GM21526 (cell line): ENCODE results near the gene FUT1.
"Not testable (repeated sequence)": the region's sequence is repeated elsewhere in the genome, so short reads cannot be mapped to it uniquely, and the experiment has no call there.

ENCODE experiments used
- ATAC-seq: cut with Tn5 transposase; IDR thresholded peaks from one replicate; pipeline ENCODE4 v1.9.1; 2021; ENCODE audit warnings: moderate library complexity; ENCODE audit not compliant: unreplicated experiment, low FRiP score

Gene FUT1

DNA sequence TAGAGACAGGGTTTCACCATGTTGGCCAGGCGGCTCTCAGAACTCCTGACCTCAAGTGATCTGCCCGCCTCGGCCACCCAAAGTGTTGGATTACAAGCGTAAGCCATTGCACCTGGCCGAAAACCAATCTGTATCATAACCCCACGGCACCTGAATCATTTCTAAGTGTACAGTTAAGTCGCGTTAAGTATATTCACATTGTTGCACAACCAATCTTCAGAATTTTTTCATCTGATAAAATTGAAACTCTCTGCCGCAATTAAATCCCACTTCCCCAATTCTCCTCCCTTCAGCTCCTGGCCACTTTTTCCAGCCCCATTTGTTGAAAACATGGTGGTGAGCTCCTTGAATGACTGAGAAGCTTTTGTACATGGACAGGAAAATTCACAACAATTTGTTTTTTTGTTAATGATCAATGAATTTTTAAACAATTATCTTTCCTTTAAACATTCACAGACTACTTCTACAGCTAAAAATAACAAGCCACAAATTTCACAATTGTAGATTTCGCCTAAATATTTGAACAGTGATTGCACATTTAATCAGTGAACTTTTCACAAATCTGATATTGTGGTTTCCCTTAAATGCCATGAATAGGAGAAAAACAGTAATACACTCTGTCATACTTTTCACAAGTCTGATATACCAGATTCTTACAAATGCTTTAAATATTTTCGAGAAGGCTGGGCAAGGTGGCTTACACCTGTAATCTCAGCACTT lies 16.7 kb upstream of the FUT1 start:
- ATAC-seq = no peak

DNA sequence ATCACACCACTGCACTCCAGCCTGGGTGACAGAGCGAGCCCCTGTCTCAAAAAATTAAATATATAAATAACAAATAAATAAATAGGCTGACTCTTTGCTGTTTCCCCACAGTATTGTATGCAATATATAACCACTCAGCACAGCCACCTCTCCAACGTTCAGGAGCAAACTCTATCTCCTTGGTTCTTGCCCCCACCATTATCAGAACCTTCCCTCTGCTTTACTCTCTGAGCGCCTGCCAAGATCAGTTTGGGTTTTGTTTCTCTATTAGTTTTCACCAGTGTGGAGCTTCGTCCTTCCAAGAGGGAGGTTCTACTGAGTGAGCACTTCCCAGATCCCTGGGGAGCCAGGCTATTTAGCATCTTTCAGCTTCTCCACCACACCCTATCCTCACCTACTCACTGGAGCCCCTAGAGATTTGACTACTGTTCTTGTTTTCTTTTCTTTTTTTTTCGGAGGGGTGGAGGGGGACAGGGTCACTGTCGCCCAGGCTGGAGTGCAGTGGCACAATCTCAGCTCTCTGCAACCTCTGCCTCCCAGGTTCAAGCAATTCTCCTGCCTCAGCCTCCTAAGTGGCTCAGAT lies 15.8 kb upstream of the FUT1 start:
- not testable (repeated sequence) for ATAC-seq

DNA sequence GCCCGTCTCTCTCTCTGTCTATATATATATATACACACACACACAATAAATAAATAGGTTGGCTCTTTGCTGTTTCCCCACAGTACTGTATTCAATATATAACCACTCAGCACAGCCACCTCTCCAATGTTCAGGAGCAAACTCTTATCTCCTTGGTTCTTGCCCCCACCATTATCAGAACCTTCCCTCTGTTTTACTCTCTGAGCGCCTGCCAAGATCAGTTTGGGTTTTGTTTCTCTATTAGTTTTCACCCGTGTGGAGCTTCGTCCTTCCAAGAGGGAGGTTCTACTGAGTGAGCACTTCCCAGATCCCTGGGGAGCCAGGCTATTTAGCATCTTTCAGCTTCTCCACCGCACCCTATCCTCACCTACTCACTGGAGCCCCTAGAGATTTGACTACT lies 13.4 kb upstream of the FUT1 start:
- ATAC-seq = not testable (repeated sequence)

DNA sequence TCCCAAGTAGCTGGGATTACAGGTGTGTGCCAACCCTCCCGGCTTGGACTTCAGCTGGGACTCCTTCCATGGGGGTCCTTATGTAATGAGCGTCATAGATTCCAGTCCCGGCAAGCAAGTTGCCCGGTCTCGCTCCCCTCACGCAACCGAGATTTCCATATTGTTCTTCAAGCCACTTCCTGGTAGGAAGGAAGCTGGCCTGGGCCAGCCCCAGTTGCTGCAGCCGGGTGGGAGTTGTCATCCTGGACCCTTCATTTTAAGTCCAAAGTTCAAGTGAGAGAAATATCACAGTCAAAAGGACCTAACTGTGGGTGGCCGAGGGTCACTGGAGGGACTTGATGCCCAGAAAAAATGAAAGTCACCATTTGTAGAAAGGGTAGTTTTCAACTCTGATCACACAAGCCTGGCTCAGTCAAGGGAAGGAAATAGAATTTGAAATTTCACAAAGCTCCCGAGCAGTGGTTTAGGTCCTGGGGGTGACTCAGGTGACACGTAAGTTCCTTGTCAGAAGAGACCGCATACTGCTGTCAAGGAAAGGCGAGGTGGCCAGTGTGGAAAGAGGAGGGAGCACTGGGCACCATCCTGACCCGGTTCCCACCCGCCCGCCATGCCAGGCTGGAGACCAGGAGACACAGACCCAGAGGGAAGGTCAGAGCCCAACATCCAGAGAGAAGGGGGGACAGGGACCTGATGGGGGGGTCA lies 8.2 kb upstream of the FUT1 start:
- no peak for ATAC-seq

DNA sequence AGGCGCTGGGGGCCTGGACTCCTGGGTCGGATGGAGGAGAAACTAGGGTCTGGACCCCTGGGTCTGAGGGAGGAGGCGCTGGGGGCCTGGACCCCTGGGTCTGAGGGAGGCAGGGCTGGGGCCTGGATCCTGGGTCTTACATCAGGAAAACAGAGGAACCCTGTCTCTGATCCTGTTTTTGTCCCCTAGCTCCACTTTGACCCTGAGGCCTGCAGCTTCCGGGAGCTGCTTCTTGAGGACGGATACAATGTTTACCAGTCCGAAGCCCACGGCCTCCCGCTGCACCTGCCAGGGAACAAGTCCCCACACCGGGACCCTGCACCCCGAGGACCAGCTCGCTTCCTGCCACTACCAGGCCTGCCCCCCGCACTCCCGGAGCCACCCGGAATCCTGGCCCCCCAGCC lies 5.3 kb upstream of the FUT1 start:
- no peak for ATAC-seq

DNA sequence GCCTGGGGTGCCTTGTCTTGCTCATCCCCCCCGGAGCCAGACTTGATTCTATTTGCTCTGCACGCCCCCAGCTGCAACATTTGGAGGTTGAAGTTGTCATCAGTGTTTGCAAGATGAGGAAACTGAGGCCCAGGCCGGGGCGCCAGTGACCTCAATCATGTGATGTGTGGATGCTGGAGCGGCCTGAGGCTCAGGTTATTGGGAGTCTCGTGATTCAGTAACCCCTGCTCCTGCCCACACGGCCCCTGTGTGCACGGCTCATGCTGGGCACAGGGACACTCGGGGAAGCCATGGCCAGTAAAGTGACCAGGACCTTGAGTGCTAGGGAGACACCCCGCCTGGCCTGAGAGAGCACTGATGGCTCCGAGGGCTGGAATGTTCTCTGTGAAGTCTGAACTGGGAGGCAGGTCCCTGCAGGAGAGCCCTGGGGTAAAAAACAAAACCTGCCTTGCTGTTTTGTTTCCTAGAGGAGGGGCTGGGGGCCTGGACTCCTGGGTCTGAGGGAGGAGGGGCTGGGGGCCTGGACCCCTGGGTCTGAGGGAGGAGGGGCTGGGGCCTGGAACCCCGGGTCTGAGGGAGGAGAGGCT lies 4.7 kb upstream of the FUT1 start:
- no peak for ATAC-seq

DNA sequence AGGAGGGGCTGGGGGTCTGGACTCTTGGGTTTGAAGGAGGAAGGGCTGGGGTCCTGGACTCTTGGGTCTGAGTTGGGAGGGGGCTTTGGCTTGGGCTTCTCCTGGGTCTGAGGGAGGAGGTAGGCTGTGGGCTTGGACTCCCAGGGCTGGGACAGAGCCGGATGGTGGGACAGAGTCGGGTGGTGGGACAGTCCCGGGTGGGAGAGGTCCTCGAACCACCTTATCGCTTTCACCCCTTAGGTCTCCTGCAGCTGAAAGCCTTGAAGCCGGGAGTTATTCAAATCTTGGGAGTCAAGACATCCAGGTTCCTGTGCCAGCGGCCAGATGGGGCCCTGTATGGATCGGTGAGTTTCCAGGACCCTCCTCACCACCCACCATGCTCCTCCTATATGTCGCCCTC lies 4.2 kb upstream of the FUT1 start:
- no peak for ATAC-seq

DNA sequence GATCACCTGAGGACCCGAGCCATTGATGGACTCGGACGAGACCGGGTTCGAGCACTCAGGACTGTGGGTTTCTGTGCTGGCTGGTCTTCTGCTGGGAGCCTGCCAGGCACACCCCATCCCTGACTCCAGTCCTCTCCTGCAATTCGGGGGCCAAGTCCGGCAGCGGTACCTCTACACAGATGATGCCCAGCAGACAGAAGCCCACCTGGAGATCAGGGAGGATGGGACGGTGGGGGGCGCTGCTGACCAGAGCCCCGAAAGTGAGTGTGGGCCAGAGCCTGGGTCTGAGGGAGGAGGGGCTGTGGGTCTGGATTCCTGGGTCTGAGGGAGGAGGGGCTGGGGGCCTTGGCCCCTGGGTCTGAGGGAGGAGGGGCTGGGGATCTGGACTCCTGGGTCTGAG lies 3.8 kb upstream of the FUT1 start:
- ATAC-seq = no peak

DNA sequence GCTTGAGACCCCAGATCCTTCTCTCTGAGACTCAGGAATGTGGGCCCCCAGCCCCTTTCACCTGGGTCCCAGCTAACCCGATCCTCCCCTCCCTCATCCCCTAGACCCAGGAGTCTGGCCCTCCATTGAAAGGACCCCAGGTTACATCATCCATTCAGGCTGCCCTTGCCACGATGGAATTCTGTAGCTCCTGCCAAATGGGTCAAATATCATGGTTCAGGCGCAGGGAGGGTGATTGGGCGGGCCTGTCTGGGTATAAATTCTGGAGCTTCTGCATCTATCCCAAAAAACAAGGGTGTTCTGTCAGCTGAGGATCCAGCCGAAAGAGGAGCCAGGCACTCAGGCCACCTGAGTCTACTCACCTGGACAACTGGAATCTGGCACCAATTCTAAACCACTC lies 3.3 kb upstream of the FUT1 start:
- ATAC-seq = no peak

DNA sequence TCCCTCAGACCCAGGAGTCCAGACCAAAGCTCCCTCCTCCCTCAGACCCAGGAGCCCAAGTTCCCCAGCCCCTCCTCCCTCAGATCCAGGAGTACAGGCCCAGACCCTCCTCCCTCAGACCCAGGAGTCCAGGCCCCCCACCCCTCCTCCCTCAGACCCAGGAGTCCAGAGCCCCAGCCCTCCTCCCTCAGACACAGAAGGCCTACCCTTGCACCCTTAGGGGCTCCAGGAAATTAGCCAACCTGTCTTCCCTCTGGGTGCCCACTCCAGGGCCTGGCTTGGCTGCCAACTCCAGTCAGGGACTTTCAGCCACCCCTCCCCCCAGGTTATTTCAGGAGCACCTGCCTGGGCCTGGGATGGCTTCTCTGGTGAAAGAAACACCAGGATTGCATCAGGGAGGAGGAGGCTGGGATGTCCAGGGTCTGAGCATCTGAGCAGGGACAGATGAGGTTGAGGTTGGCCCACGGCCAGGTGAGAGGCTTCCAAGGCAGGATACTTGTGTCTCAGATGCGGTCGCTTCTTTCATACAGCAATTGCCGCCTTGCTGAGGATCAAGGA lies 2.7 kb upstream of the FUT1 start, which contains the start of gene FGF21:
Gene FGF21, plus strand, starts transcription at position 441 of the 558 bp plus-strand sequence. CDS start 713 bp downstream, outside the sequence.
- no peak for ATAC-seq

DNA sequence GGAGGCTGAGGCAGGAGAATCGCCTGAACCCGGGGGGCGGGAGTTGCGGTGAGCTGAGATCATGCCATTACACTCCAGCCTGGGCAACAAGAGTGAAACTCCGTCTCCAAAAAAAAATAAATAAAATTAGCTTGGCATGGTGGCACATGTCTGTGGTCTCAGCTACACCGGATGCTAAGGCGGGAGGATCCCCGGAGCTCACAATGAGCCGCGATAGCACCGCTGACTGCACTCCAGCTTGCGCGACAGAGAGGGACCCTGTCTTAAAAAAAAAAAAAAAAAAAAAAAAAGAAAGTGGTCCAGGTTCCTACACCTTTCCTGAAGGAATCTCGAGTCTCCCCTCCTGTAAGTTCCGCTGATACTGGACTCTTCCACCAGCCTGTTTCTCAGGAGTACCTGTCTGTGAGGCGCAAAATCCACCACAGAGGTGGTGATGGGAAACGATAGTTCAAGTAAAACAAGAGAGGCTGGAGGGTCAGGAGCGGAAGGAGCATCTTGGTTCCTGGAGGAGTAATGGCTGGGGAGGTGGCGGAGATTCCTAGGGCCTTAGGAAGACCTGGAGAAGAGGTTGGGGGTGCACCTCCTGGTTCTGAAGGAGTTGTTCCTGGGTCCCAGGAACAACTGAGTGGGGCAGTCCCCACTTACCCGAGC lies 471 bp downstream of the FUT1 start:
- ATAC-seq = no peak

DNA sequence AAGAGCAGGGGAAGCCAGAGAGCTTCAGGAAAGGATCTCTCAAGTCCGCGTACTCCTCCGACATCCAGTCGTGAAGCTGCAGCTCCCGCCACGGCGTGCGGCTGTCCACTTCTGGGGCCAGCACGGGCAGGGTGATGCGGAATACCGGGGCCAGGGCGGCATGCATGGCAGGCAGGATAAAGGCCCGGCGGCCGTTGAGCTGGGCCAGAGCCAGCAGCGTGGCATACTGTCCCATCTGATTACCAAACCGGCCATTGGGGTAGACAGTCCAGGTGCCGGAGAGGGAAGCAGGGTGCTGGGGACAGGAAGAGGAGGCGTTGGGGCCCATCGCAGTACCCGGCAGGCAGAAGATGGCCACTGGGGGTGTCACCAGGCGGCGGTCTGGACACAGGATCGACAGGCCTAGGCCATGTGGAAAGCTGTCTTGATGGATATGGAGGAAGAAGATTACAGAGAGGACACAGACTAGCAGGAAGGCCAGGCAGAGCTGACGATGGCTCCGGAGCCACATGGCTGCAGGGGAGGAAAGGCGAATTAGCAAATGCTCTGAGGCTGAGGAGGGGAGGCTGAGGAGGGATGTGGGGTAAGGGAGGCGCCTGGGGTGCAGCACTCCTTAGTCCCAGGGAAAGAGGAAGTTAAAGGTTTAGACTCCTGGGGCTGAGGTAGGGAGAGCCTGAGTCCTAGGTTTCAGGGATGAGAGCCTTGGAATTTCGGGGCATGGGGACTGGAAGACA lies 1.5 kb downstream of the FUT1 start:
- no peak for ATAC-seq

DNA sequence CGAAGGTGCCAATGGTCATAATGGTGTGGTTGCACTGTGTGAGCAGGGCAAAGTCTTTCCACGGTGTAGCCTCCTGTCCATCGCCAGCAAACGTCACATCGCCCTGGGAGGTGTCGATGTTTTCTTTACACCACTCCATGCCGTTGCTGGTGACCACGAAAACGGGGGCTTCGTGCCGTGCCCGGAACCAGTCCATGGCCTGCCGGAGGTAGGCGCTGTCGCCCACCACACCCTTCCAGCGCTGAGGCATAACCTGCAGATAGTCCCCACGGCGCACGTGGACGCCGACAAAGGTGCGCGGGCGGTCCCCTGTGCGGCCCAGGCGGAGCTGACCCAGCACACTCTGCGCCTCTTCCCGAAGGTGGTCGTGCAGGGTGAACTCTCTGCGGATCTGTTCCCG lies 2.1 kb downstream of the FUT1 start:
- ATAC-seq = no peak

DNA sequence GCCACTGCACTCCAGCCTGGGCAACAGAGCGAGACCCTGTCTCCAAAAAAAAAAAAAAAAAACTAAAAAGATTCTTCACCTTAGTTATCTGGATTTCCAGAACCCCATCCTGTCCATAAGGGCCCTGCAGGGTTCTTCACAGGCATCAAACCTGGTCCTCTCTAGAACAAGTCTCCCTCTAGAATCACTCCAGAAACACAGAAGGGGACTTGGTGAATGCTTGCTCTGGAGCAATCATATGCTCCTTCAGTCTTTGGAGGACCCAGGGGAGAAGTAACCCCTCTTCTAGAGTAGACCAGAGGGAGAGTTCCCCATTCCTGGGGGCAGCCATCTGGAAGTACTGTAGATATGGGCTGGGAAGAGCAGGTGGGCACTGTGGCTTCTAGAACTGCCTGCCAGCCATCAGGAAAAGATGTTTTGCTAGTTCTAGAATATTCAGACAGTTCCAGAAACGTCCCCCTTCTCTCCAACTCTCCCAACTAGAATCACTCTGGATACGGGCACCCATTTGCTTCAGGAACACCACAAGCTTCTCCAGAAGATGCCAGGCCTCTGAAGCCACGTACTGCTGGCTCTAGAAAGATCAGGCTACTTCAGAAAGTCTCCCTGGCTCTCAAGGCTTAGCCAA lies 2.8 kb downstream of the FUT1 start:
- ATAC-seq = no peak

DNA sequence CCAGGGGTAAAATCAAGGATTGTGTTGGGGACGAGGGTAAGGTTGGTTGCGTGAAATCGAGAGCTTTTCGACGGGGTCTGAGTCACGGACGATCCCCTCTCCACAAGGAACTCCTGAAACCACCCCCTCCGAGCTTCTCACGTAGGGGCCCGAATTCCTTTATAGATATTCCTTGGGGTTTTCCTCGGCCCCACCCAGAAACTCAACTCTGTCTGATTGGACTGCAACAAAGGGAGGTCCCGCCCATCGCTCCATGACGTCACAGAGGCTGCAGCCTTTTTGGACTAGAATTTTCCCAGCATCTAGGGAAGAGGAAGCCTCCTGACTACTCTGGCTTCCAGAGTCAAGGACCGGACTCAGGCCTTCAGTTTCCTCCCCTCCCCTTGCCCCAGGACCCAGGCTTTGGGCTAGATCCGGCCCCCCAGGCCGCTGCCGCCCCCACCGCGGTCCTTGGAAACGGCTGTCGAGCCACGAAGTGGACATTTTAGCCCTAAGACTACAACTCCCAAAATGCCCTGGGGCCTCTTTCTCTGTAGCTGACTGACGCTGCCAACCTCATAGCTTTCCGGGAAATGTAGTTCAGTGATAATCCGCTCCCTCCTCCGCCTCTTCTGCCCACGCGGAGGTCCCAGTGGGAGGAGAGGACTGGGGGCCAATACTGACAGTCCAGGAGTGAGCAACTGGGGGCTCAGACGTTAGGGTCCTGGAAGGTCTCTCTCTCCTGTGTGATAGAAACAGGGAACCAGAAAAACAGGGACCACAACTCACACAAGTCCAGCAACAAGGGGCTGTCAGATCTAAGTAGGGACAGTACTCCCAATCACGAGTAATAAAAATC lies 5.5 kb downstream of the FUT1 start, which contains the start of gene IZUMO1:
Gene IZUMO1, minus strand, starts transcription at position 172 of the 838 bp plus-strand sequence. CDS start 1,050 bp downstream, outside the sequence.
- no peak for ATAC-seq

DNA sequence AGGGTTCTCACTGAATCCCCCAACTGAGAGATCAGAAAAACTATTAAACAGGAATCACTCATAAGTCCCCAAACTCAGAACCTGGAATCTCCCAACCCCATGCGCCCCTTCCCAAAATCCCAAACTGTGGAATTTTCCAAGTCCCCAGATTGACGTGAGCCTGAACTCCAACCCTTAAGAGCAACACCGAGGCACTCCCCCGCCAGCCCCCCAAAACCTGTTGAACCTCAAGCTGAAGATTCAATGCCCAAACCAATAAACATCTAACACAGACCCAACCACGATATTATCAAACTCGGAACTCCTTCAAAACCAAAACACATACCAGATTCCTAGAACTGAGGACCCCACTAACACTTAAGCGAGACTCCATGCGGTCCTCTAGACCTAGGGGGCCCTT lies 6.3 kb downstream of the FUT1 start:
- no peak for ATAC-seq

DNA sequence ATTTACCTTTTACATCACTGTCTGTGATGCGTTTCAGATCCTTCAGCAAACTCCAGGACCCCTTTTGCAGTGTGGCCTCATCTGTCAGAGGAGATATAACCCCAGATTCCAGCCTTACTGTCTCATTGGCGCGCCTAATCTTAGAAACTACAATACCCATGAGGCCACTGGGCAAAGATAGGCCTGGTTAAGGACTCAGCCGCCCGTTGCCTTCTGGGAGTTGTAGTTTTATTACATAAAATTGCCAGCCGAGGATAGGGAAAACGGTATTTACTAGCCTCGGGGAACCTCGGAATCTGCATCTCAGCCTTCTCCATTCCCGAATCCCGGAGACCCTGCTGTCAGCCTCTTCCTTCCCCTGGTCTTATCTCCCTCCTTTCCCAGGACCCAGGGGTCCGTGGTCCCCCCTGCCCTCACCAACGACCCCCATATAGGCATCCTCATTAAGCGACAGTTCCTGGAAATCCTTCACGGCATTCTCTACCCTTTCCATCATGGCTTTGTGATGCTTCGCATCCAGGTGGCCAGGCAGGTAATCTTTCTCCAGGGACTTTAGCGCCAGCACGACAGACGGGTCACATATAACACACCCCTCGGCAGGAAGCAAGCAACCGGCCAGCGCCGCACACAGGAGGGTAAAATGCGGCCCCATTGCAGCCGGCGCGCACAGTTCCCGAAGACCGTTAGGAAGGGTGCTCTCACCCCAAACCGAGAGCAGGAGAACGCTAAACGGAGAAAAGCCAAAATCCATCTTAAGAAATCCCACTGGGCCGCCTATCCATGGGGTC lies 7.0 kb downstream of the FUT1 start:
- no peak for ATAC-seq

DNA sequence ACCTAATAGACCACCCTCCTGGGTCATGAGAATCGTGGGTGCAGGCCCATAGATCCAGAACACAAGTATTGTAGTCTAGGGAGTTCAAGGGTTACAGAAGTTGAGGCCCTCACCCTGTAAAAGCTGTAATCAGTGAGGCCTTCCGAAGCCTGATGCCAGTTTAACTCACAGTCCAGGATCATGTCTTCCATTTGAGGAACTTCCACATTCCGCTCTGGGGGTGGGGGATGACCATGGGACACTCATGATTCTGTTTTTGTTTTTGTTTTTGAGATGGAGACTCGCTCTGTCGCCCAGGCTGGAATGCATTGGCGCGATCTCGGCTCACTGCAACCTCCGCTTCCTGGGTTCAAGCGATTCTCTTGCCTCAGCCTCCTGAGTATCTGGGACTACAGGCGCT lies 10.3 kb downstream of the FUT1 start:
- no peak for ATAC-seq
